ENCODE data around the gene MYO18A.

DNA sequence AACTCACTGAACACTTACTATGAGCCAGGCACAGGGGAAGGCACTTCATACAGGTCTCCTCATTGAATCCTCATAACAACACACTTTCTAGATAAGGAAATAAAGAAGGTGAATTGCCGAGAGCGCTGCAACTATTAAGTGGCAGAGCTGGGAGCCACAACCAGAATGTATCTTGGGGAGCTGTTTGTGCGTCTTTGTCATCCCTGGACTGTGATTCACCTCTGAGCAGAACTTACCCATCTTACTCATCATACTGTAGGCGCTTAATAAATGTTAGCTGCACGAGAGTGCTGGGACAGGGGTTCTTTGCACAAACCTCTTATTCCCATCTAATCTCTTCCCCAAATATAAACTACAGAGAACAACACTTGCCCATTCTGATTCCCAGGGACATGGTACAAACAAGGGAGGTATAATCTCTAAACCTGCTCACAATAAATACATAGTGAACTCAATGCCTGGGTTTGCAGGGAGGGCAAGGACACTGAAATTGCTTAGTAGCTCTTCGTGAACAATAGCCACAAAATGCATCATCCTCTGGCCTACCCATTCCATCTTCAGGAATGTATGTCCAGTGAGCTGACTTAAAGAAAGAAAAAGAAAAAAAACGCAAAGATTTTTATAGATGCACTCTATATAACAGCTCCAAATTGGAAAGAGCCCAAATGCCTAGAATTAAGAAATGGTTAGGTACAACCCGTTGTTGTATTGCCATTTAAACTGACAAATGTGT is 43.0 kb downstream of the MYO18A start:
- TF ChIP-seq, protein P1, sequence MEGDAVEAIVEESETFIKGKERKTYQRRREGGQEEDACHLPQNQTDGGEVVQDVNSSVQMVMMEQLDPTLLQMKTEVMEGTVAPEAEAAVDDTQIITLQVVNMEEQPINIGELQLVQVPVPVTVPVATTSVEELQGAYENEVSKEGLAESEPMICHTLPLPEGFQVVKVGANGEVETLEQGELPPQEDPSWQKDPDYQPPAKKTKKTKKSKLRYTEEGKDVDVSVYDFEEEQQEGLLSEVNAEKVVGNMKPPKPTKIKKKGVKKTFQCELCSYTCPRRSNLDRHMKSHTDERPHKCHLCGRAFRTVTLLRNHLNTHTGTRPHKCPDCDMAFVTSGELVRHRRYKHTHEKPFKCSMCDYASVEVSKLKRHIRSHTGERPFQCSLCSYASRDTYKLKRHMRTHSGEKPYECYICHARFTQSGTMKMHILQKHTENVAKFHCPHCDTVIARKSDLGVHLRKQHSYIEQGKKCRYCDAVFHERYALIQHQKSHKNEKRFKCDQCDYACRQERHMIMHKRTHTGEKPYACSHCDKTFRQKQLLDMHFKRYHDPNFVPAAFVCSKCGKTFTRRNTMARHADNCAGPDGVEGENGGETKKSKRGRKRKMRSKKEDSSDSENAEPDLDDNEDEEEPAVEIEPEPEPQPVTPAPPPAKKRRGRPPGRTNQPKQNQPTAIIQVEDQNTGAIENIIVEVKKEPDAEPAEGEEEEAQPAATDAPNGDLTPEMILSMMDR (IDR thresholded peaks at IDR 0.05; ENCODE audit: insufficient read depth, low read length), result no peak
- TF ChIP-seq, protein P2, sequence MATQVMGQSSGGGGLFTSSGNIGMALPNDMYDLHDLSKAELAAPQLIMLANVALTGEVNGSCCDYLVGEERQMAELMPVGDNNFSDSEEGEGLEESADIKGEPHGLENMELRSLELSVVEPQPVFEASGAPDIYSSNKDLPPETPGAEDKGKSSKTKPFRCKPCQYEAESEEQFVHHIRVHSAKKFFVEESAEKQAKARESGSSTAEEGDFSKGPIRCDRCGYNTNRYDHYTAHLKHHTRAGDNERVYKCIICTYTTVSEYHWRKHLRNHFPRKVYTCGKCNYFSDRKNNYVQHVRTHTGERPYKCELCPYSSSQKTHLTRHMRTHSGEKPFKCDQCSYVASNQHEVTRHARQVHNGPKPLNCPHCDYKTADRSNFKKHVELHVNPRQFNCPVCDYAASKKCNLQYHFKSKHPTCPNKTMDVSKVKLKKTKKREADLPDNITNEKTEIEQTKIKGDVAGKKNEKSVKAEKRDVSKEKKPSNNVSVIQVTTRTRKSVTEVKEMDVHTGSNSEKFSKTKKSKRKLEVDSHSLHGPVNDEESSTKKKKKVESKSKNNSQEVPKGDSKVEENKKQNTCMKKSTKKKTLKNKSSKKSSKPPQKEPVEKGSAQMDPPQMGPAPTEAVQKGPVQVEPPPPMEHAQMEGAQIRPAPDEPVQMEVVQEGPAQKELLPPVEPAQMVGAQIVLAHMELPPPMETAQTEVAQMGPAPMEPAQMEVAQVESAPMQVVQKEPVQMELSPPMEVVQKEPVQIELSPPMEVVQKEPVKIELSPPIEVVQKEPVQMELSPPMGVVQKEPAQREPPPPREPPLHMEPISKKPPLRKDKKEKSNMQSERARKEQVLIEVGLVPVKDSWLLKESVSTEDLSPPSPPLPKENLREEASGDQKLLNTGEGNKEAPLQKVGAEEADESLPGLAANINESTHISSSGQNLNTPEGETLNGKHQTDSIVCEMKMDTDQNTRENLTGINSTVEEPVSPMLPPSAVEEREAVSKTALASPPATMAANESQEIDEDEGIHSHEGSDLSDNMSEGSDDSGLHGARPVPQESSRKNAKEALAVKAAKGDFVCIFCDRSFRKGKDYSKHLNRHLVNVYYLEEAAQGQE (IDR thresholded peaks at IDR 0.05; ENCODE audit: insufficient replicate concordance, low read depth), result no peak
- TF ChIP-seq POLR2AphosphoS5 (IDR thresholded peaks at IDR 0.05; ENCODE audit: low read depth) (no peak), GABPA (IDR thresholded peaks at IDR 0.05; ENCODE audit: low read depth) (no peak), SPI1 (IDR thresholded peaks at IDR 0.05; ENCODE audit: borderline replicate concordance, low read depth) (no peak)
